Lower leg skin (tissue), 4 donors: ENCODE results near the gene RBKS. TPM values are rescaled to one million over a fixed set of nuclear protein-coding genes. Genes with fewer than 3 reads are reported as not detected.

ENCODE experiments used
- DNase-seq, 2 donors: peaks; one replicate each; pipeline ENCODE4 v3.0.0-alpha.2; 2019; ENCODE audit warnings: low spot score in 2 of 2
- H3K4me3 ChIP-seq: fragments of 200-600 bp; sonication (generic); 2 replicates; pipeline ENCODE4 v1.5.1; 2017; ENCODE audit warnings: mild to moderate bottlenecking, low read depth; ENCODE audit not compliant: poor library complexity, severe bottlenecking
- POLR2A ChIP-seq, 2 donors: fragments of 450-650 bp; IDR thresholded peaks; one replicate each; pipeline ENCODE4 v1.6.1; 2016 to 2017; ENCODE audit warnings: antibody characterized with exemption in 2 of 2, mild to moderate bottlenecking in 1 of 2, moderate library complexity in 1 of 2
- WGBS, 2 donors: methylation state at CpG; one replicate each; pipeline ENCODE4 v1.1.5; 2018; 5-methylcytosine and 5-hydroxymethylcytosine counted together
- intact Hi-C: fragments of 100-400 bp; cut with DNase I; formaldehyde crosslinking; loops from one replicate; pipeline ENCODE4 v1.15.0; 2023; ENCODE audit warnings: low total_unique reads
- total RNA-seq, 4 donors: library from RNA; depleted of rRNA; stranded (reverse); fragments of >200 nt; gene quantifications; one replicate each; pipeline ENCODE4 v1.1.0, GENCODE V29; 2016
- TF ChIP-seq, protein P1 (sequence below), 3 donors: fragments of 450-650 bp; IDR thresholded peaks; one replicate each; pipeline ENCODE4 v1.5.1; 2016; ENCODE audit warnings: antibody characterized with exemption in 3 of 3, mild to moderate bottlenecking in 3 of 3, moderate library complexity in 2 of 3

The RBKS gene
- total RNA-seq, 4 donors from 2014 or later: 0.95 to 2.6 (median 1.3) TPM

DNA sequence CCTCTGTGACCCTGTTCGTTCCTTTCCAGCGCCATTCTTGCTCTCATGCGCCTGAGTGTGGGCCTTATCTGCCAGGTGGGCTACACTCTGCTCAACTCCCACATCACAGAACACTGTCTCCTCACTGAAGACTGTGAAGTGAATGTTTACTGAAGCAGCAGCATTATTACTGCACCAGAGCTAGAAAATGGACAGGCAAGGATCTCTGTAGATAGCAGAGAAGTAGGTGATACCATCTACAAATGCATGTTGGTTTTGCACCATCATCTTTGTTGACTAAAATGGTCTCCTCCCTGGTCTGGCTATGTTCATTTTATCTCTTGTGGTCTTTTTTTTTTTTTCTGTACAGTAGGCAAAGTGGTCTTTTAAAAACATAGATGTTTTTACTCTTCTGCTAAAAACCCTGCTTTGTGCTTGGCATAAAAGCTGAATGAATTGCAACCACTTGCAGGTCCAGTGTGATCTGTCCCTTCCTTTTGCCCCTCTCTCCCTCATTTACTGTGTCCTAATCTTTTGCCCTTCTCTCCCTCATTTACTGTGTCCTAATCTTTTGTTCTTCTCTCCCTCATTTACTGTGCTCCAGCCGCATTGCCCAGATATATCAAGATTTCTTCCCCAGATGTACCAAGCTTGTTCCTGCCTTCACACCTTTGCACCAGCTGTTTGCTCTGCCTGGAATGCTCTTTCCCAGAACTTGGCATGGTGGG lies 35.7 kb upstream of the RBKS start:
- no peak for TF ChIP-seq POLR2A (IDR thresholded peaks at IDR 0.05)
- TF ChIP-seq, protein P1, sequence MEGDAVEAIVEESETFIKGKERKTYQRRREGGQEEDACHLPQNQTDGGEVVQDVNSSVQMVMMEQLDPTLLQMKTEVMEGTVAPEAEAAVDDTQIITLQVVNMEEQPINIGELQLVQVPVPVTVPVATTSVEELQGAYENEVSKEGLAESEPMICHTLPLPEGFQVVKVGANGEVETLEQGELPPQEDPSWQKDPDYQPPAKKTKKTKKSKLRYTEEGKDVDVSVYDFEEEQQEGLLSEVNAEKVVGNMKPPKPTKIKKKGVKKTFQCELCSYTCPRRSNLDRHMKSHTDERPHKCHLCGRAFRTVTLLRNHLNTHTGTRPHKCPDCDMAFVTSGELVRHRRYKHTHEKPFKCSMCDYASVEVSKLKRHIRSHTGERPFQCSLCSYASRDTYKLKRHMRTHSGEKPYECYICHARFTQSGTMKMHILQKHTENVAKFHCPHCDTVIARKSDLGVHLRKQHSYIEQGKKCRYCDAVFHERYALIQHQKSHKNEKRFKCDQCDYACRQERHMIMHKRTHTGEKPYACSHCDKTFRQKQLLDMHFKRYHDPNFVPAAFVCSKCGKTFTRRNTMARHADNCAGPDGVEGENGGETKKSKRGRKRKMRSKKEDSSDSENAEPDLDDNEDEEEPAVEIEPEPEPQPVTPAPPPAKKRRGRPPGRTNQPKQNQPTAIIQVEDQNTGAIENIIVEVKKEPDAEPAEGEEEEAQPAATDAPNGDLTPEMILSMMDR (IDR thresholded peaks at IDR 0.05): no peak
- H3K4me3 ChIP-seq: no peak overlapping the region
- 98% methylated on average over 4 of the region's 4 CpGs for WGBS, 2 donors
- intact Hi-C loops: no loop called here
- peak in 1 of 2 donors; percentile 58 for DNase-seq

DNA sequence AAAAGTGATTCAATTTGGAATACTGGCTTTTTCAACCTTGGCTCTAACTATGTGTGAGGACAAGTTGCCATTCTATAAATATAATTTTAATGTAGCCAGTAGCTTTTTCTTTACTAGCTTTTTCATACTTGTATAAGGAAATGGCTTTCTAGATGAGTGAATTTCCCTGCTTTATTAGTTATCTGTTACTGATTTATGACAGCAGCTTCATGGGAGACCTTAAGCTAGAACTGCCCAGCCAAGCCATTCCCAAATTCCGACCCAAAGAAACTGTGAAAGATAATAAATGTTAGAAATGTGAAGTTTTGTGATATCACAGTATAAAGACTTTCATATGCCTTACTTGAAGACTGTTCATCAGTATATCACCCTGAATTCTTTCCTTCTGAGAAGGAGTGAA lies 32.7 kb upstream of the RBKS start:
- WGBS, 2 donors: 79 to 84% methylated on average over 1 of the region's 1 CpG
- intact Hi-C loops: no loop called here
- TF ChIP-seq, protein P1 (IDR thresholded peaks at IDR 0.05): no peak
- TF ChIP-seq POLR2A (IDR thresholded peaks at IDR 0.05): no peak
- H3K4me3 ChIP-seq: no peak overlapping the region
- DNase-seq: no peak

DNA sequence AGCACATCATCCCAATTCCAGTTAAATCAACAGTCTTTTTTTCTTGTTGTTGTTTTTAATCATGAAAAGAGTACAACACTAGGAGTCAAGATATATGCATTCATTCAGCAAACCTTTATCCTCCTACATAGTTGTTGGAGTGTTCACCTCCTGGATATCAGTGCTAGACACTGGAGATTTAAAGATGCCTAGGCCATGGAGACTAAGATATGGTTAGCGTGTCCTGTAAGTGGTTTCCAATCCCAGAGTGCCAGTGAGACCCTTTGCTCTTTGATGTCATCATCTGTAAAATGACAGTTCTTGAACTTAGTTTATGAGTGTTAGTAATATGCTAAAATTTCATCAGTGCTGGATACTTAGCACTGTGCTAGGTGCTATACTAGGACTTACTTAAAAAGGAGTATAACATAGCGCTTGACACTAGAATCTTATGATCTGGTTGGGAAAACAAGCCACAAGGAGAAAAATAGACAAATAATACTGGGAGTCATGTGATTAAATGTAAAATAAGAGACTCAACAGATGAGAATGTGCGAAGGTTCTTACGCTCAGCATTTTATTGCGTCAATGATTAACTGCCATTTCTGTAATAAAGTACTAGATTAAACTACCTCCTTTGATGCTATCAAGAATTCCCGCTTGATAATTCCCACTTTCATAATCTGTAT lies 31.8 kb upstream of the RBKS start:
- intact Hi-C loops: no loop called here
- no peak for TF ChIP-seq POLR2A (IDR thresholded peaks at IDR 0.05)
- TF ChIP-seq, protein P1 (IDR thresholded peaks at IDR 0.05): no peak
- no peak overlapping the region for H3K4me3 ChIP-seq
- no peak for DNase-seq
- 79 to 96% methylated on average over 6 of the region's 6 CpGs for WGBS, 2 donors

- 97 to 100% methylated on average over 2 of the region's 2 CpGs for WGBS, 2 donors
- intact Hi-C loops: no loop called here
- no peak for DNase-seq
- H3K4me3 ChIP-seq: no peak overlapping the region
- TF ChIP-seq, protein P1 (IDR thresholded peaks at IDR 0.05): no peak
- no peak for TF ChIP-seq POLR2A (IDR thresholded peaks at IDR 0.05)
Measured at GRCh38 chr2:27921424-27921823, 31.2 kb upstream of the RBKS start.

DNA sequence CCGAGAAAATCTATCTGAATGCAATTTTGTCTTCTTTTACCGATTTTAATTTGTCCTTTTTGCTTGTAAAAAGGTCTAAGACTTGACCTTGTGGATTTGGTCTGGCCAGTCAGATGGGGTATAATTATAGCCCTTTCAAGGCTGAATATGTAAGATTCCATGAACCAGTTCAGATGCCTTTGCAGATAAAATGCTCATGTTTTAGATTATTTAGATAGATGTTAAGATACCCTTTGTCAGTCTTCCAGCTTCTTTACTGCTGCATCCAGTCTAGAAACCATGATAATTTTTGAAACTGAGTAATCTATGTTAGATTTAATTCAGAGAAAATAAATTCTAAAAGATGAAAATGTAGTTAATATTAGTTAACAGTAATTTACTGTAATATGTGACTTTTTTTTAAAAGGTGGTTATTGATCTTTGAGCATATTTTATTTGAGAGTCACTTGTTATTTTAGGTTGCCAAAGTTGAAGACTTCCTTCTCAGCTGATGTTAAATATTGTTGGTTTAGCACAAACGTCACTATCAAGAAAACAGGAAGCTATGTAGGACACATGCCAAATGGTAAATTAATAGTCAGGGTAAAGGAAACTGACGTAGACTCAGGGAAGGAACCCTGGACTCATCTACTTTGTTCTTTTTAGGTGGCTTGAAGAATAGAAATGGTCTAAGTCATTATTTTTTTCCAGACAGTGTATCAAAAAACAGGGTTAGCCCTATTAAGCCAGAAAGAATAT lies 30.1 kb upstream of the RBKS start:
- intact Hi-C loops: no loop called here
- no peak for DNase-seq
- no peak overlapping the region for H3K4me3 ChIP-seq
- no peak for TF ChIP-seq POLR2A (IDR thresholded peaks at IDR 0.05)
- TF ChIP-seq, protein P1 (IDR thresholded peaks at IDR 0.05): no peak
- WGBS, 2 donors: 33 to 59% methylated on average over 4 of the region's 4 CpGs
